HepG2 (cell line): ENCODE results near the gene PTPA. TPM values are rescaled to one million over a fixed set of nuclear protein-coding genes. Genes with fewer than 3 reads are reported as not detected.

Experiments
- ATAD3A ChIP-seq: sonication (generic); formaldehyde crosslinking; IDR thresholded peaks from 2 replicates; pipeline ENCODE4 v1.4.0; 2020; ENCODE audit warnings: missing genetic modification reagents
- HDAC6 ChIP-seq: fragments of 200-600 bp; sonication (generic); IDR thresholded peaks from 2 replicates; pipeline ENCODE4 v1.7.0; 2017; ENCODE audit warnings: mild to moderate bottlenecking, antibody characterized with exemption, low read length, low read depth
- KDM1A ChIP-seq: IDR thresholded peaks from 2 replicates; pipeline ENCODE4 v1.6.1; 2016; ENCODE audit warnings: missing compliant biosample characterization
- KLF9 ChIP-seq: IDR thresholded peaks from 2 replicates; pipeline ENCODE4 v1.6.1; 2016; ENCODE audit warnings: low read depth
- NAIF1 ChIP-seq: sonication (generic); formaldehyde crosslinking; IDR thresholded peaks from 2 replicates; pipeline ENCODE4 v1.5.0; 2020; ENCODE audit warnings: mild to moderate bottlenecking, missing genetic modification reagents, borderline replicate concordance
- NBN ChIP-seq: fragments of 450-650 bp; conservative IDR thresholded peaks from 2 replicates; pipeline ENCODE4 v1.6.1; 2017
- ONECUT2 ChIP-seq: sonication (generic); formaldehyde crosslinking; IDR thresholded peaks from 2 replicates; pipeline ENCODE4 v1.4.0; 2020; ENCODE audit warnings: missing genetic modification reagents
- RARG ChIP-seq: sonication (generic); formaldehyde crosslinking; IDR thresholded peaks from 2 replicates; pipeline ENCODE4 v1.4.0; 2020; ENCODE audit warnings: low read depth, mild to moderate bottlenecking, missing genetic modification reagents
- SIX4 ChIP-seq: sonication (generic); formaldehyde crosslinking; IDR thresholded peaks from 2 replicates; pipeline ENCODE4 v1.4.0; 2020; ENCODE audit warnings: missing genetic modification reagents
- ZBTB14 ChIP-seq: sonication (generic); formaldehyde crosslinking; IDR thresholded peaks from 2 replicates; pipeline ENCODE4 v1.4.0; 2020; ENCODE audit warnings: missing genetic modification reagents
- ZMYM4 ChIP-seq: sonication (generic); formaldehyde crosslinking; IDR thresholded peaks from 2 replicates; pipeline ENCODE4 v1.8.1; 2023; ENCODE audit warnings: mild to moderate bottlenecking, missing genetic modification reagents
- ZNF354B ChIP-seq: sonication (generic); formaldehyde crosslinking; IDR thresholded peaks from 2 replicates; pipeline ENCODE4 v1.8.0; 2022; ENCODE audit warnings: mild to moderate bottlenecking, missing genetic modification reagents
- ZNF451 ChIP-seq: sonication (generic); formaldehyde crosslinking; IDR thresholded peaks from 2 replicates; pipeline ENCODE4 v1.5.0; 2020; ENCODE audit warnings: mild to moderate bottlenecking, missing genetic modification reagents
- ZNF567 ChIP-seq: sonication (generic); formaldehyde crosslinking; IDR thresholded peaks from 2 replicates; pipeline ENCODE4 v1.8.1; 2023; ENCODE audit warnings: mild to moderate bottlenecking, missing genetic modification reagents, borderline replicate concordance
- ZNF569 ChIP-seq: sonication (generic); formaldehyde crosslinking; IDR thresholded peaks from 2 replicates; pipeline ENCODE4 v1.5.0; 2020; ENCODE audit warnings: mild to moderate bottlenecking, missing genetic modification reagents, moderate library complexity, borderline replicate concordance
- ZNF784 ChIP-seq: sonication (generic); formaldehyde crosslinking; IDR thresholded peaks from 2 replicates; pipeline ENCODE4 v1.5.1; 2020; ENCODE audit warnings: missing genetic modification reagents, mild to moderate bottlenecking, borderline replicate concordance
- ZNF839 ChIP-seq: sonication (generic); formaldehyde crosslinking; IDR thresholded peaks from 2 replicates; pipeline ENCODE4 v1.4.0; 2020; ENCODE audit warnings: missing genetic modification reagents, mild to moderate bottlenecking, borderline replicate concordance
- polyA plus RNA-seq, 8 experiments: library from polyadenylated mRNA; depleted of rRNA in 3 of 8; stranded (reverse) in 7 of 8; unstranded in 1 of 8; fragments of >200 nt; fragmentation: Illumina TruSeq in 4 of 8; extraction: Trizol in 4 of 8; gene quantifications; 2 replicates each; pipeline versions ENCODE4 v1.2.1 to v1.2.3, GENCODE V29; 2011 to 2016; ENCODE audit warnings: low read depth in 4 of 8, missing spikeins in 1 of 8, mixed read lengths in 1 of 8; ENCODE audit not compliant: insufficient read depth in 1 of 8
- total RNA-seq, 5 experiments: library from RNA; depleted of rRNA; stranded (reverse); fragments of >200 nt; fragmentation: Illumina TruSeq; extraction: Trizol; gene quantifications; 2 replicates each; pipeline ENCODE4 v1.2.3, GENCODE V29; 2016; ENCODE audit warnings: low read depth in 1 of 5
- TF ChIP-seq, protein P1 (sequence below): sonication (generic); formaldehyde crosslinking; IDR thresholded peaks from 2 replicates; pipeline ENCODE4 v1.9.0; 2022; ENCODE audit warnings: missing genetic modification reagents, mild to moderate bottlenecking, borderline replicate concordance
- TF ChIP-seq, protein P2 (sequence below): sonication (generic); formaldehyde crosslinking; IDR thresholded peaks from 2 replicates; pipeline ENCODE4 v1.4.0; 2020; ENCODE audit warnings: missing genetic modification reagents, borderline replicate concordance
- TF ChIP-seq, protein P3 (sequence below): sonication (generic); formaldehyde crosslinking; IDR thresholded peaks from 2 replicates; pipeline ENCODE4; 2020; ENCODE audit warnings: missing genetic modification reagents, mild to moderate bottlenecking, borderline replicate concordance
- TF ChIP-seq, protein P4 (sequence below): sonication (generic); formaldehyde crosslinking; IDR thresholded peaks from 2 replicates; pipeline ENCODE4 v1.5.0; 2020; ENCODE audit warnings: mild to moderate bottlenecking, low read depth, missing genetic modification reagents, borderline replicate concordance

The PTPA gene
- total and polyA plus RNA-seq, 2 of the 13 experiments (the other 11 are each of a cell fraction or from before 2014, with no cell fraction given), result 79.3 to 105 TPM

- TF ChIP-seq ZNF784, result no peak; the same call in 1 of the 2 replicates
- TF ChIP-seq HDAC6, result 0 out of 2 replicates have a peak, but pooled peaks have one; percentile 62
- TF ChIP-seq ZNF451 (CRISPR knock-in tag), result no peak
- peak; percentile 44; the same call in 1 of the 2 replicates for TF ChIP-seq NAIF1 (CRISPR knock-in tag)
- no peak for TF ChIP-seq ZNF569
- no peak for TF ChIP-seq ZNF567 (CRISPR knock-in tag)
- TF ChIP-seq, protein P1, sequence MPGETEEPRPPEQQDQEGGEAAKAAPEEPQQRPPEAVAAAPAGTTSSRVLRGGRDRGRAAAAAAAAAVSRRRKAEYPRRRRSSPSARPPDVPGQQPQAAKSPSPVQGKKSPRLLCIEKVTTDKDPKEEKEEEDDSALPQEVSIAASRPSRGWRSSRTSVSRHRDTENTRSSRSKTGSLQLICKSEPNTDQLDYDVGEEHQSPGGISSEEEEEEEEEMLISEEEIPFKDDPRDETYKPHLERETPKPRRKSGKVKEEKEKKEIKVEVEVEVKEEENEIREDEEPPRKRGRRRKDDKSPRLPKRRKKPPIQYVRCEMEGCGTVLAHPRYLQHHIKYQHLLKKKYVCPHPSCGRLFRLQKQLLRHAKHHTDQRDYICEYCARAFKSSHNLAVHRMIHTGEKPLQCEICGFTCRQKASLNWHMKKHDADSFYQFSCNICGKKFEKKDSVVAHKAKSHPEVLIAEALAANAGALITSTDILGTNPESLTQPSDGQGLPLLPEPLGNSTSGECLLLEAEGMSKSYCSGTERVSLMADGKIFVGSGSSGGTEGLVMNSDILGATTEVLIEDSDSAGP (CRISPR knock-in tag), result peak; percentile 72; the same call in 1 of the 2 replicates
- no peak for TF ChIP-seq ZNF839 (CRISPR knock-in tag)
- peak; percentile 71 for TF ChIP-seq ZBTB14 (CRISPR knock-in tag)
- no peak for TF ChIP-seq SIX4
- TF ChIP-seq NBN, result no peak
- TF ChIP-seq, protein P2, sequence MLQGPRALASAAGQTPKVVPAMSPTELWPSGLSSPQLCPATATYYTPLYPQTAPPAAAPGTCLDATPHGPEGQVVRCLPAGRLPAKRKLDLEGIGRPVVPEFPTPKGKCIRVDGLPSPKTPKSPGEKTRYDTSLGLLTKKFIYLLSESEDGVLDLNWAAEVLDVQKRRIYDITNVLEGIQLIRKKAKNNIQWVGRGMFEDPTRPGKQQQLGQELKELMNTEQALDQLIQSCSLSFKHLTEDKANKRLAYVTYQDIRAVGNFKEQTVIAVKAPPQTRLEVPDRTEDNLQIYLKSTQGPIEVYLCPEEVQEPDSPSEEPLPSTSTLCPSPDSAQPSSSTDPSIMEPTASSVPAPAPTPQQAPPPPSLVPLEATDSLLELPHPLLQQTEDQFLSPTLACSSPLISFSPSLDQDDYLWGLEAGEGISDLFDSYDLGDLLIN (CRISPR knock-in tag), result peak; percentile 61; the same call in 1 of the 2 replicates
- no peak for TF ChIP-seq ONECUT2 (CRISPR knock-in tag)
- TF ChIP-seq, protein P3, sequence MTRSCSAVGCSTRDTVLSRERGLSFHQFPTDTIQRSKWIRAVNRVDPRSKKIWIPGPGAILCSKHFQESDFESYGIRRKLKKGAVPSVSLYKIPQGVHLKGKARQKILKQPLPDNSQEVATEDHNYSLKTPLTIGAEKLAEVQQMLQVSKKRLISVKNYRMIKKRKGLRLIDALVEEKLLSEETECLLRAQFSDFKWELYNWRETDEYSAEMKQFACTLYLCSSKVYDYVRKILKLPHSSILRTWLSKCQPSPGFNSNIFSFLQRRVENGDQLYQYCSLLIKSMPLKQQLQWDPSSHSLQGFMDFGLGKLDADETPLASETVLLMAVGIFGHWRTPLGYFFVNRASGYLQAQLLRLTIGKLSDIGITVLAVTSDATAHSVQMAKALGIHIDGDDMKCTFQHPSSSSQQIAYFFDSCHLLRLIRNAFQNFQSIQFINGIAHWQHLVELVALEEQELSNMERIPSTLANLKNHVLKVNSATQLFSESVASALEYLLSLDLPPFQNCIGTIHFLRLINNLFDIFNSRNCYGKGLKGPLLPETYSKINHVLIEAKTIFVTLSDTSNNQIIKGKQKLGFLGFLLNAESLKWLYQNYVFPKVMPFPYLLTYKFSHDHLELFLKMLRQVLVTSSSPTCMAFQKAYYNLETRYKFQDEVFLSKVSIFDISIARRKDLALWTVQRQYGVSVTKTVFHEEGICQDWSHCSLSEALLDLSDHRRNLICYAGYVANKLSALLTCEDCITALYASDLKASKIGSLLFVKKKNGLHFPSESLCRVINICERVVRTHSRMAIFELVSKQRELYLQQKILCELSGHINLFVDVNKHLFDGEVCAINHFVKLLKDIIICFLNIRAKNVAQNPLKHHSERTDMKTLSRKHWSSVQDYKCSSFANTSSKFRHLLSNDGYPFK (CRISPR knock-in tag), result no peak
- 0 out of 2 replicates have a peak, but pooled peaks have one; percentile 75 for TF ChIP-seq ZNF354B (CRISPR knock-in tag)
- no peak for TF ChIP-seq KLF9 (CRISPR knock-in tag)
- TF ChIP-seq ZMYM4 (CRISPR knock-in tag), result peak; percentile 76; the same call in 1 of the 2 replicates
- TF ChIP-seq, protein P4, sequence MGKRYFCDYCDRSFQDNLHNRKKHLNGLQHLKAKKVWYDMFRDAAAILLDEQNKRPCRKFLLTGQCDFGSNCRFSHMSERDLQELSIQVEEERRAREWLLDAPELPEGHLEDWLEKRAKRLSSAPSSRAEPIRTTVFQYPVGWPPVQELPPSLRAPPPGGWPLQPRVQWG, result no peak
- TF ChIP-seq KDM1A (CRISPR knock-in tag), result no peak
- no peak for TF ChIP-seq ATAD3A (CRISPR knock-in tag)
- TF ChIP-seq RARG (CRISPR knock-in tag), result no peak
These were observed 66.8 kb downstream of the PTPA start, which contains the start of gene IER5L (continued) for GRCh38 chr9:129177791-129178567.
